Erythroblast (primary cell): ENCODE measurements around the gene TOGARAM2.

Source experiments
- GATA1 ChIP-seq: IDR thresholded peaks from 2 replicates; pipeline ENCODE4 v1.6.1; 2011; ENCODE audit warnings: low read depth, mild to moderate bottlenecking, control low read depth, low read length, moderate library complexity
- POLR2A ChIP-seq: IDR thresholded peaks from 2 replicates; pipeline ENCODE4 v1.6.1; 2011; ENCODE audit warnings: mild to moderate bottlenecking, low read length

DNA sequence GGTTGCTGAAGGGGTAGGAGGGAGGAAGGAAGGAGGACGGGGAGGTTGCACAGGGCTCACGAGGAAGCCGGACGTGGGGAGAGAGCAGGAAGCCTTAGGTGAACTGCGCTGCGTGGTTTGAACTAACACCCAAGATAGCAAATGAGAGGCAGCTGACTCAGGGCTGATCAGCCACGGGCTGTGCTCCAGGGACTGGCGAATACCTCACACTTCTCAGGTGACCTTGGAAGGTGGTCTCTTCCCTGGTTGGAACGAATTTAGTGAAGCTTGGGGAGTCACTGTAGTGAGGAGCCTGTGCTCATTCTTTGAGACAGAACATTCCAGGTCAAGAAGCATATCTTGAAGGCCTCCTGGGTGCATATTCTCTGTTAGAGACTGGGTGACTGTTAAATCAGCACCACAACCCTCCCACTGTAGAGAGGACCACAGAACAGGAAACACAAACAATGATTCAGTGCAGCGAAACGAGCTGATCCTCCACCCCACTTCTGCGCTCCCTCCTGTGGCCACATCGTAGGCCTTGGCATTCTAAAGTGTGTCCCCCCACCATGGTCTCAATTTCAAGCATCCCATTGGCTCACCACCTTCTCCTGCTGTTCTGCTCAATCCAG lies 33.8 kb downstream of the TOGARAM2 start:
- no peak for TF ChIP-seq POLR2A
- TF ChIP-seq GATA1 = no peak
